Gastroesophageal sphincter (tissue), 3 donors: ENCODE data around the gene NPRL2.

ENCODE experiments used
- CTCF ChIP-seq, 4 experiments: fragments of 200-600 bp in 2 of 4; fragments of 450-650 bp in 2 of 4; sonication (generic) in 1 of 4; IDR thresholded peaks; one replicate each; pipeline ENCODE4 v1.5.1; 2017 to 2019; ENCODE audit warnings: antibody characterized with exemption in 4 of 4, mild to moderate bottlenecking in 2 of 4, moderate library complexity in 2 of 4
- EP300 ChIP-seq: sonication (generic); formaldehyde crosslinking; IDR thresholded peaks from one replicate; pipeline ENCODE4 v1.6.1; 2017; ENCODE audit warnings: antibody characterized with exemption, mild to moderate bottlenecking

- no peak for TF ChIP-seq EP300
- TF ChIP-seq CTCF (IDR thresholded peaks at IDR 0.05): no peak
Observed at GRCh38 chr3:50302095-50303012, 48.2 kb downstream of the NPRL2 start.
